HG03095 (cell line): ENCODE data around the gene RPL3.
"Not testable (repeated sequence)": the region's sequence is repeated elsewhere in the genome, so short reads cannot be mapped to it uniquely, and the experiment has no call there.

Source experiments
- ATAC-seq: cut with Tn5 transposase; IDR thresholded peaks from one replicate; pipeline ENCODE4 v1.9.1; 2021; ENCODE audit warnings: moderate library complexity; ENCODE audit not compliant: unreplicated experiment

RPL3 gene

DNA sequence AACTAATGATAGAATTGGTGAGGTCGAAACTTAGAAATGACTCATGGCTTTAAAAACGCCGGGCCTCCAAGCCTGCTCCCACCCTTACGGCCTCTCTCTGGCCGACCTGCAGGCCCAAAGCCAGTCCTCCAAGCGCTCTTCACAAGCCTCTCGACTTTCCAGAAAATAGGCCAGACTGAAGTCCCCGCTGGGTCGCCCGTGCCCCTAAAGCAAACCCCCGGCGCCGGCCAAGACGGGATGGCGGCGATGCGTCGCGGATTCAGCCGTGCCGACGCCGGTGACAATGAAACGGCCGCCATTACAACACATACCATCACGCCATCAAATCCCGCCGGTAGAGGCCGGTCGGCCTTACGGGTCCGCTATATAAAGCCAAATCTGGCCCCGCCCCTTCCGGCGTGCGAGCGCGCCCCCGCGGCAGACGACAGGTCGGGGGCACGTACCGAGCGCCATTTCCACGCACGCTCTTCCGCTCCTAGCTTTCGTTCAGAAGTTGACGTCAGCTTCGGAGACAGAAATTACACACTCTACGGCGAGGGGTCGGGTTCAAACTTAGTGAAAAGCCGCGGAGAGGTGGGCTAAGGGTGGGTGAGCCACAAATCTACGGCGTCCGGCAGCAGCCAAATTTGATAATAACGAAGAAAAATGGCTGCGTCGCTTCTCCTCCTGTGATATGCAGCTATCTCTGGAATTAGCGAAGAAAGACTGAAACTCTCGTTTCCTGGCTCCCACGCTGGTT lies at the start of gene RPL3:
Gene RPL3 (minus strand): TSS at position 340 of the 739 bp plus-strand sequence. CDS start 26 bp downstream, at position 314.
- peak; percentile 64 for ATAC-seq

DNA sequence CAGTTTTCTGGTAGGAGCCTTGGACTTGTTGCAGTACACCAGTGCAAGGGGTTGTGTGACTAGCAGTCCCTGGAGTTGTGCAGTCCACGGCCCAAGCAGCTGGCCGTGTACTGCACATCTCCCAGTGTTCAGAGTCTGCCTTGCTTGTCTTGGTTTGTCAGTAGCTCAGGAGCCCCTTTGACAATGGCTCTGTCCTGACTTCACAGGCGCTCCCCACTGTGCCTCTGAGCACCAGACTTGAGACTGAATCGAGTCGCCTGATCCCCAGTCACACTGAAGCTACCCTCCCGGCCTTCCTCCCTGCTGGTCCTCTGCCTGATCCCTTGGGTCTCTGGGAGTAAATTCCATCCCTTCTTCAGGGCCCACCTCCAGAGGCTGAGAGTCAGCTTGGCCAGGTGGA lies 49.8 kb upstream of the RPL3 start:
- no peak for ATAC-seq

DNA sequence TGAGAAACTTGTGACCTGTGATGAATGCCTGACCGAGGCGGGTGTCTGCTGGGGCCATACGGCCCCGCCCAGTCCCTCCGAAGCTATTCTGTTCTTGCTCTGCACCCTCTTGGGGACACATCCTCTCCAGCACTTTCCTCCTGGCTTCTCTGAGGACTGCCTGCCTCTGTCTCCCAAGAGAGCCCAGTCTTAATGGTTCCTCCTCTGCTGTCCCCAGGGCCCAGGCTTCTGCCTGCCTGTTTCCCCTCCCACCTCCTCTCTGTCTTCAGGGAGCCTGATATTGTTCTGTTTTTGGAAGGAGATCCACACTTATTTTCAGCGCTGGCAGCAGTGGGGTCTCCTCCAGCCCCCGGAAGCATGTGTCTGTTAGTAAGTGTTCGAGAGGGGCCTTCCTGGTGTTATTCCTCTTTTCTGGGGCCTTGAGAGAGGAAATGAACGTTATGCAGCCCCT lies 49.1 kb upstream of the RPL3 start:
- ATAC-seq: no peak

DNA sequence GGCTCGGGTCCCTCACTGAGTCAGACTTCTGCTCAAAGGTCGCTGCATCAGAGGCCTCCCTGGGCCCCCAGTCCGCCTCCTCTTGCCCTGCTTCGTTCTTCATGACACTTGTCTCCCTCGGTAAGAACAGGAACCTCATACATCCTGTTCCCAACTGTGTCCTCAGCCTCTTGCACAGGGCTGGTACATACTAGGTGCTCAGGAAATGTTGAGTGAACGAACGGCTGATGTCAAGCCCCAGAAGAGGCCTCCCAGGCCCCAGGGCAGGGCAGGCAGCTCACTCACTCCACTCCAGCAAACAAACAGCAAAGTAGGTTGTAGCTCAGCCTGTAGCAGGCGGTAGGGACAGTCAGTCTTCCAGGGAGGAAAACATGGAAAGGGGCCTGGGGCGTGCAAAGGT lies 47.6 kb upstream of the RPL3 start:
- no peak for ATAC-seq

DNA sequence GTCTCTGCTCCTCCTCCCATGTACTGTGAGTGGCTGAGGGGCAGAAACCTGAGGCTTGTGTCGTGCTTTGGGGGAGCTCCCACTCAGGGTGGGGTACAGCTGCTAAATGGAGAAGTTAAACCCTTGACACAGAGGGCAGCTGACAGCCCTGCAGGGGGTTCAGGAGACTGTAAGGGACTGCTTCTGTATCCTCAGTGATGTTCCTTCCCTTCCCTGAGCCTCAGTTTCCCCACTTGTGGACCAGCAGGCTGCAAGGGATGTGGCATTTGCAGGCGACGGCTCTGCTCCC lies 46.0 kb upstream of the RPL3 start:
- ATAC-seq: no peak

DNA sequence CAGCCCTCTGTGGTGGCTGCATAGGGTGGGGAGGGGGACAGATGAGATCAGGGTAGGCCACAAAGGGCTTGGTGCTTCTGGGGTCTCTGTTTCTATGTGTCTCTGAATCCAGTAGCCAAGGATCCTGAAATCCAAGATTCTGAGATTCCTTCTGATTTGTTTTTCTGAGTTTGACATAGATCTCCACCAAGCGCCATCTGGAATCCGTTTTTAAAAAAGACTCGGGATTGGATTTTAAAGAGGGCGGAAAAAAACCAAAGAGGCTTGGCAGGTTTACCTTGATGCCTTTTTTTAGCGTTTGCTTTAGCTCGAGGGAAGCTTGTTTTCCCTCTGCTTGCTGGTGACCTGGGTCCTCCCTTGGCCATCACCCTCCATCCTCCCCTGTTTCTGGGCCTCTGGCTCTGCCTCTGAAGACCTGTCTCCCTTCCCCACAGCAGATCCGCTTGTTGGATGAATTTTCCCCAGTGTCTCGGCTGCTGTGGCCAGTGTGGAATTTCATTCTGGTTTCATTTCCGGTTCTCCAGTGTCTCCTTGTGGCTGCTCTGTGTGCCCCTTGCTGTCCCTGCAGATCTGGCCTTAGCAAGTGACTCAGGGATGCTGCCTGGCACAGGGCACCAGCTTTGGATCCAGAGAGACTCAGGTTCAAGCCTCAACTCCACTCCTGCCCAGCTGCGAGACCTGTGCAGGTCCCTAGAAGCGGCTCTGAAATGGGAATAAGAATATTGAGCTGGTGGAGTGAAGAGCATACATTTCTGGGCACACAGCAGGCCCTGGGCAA lies 45.5 kb upstream of the RPL3 start:
- no peak for ATAC-seq

DNA sequence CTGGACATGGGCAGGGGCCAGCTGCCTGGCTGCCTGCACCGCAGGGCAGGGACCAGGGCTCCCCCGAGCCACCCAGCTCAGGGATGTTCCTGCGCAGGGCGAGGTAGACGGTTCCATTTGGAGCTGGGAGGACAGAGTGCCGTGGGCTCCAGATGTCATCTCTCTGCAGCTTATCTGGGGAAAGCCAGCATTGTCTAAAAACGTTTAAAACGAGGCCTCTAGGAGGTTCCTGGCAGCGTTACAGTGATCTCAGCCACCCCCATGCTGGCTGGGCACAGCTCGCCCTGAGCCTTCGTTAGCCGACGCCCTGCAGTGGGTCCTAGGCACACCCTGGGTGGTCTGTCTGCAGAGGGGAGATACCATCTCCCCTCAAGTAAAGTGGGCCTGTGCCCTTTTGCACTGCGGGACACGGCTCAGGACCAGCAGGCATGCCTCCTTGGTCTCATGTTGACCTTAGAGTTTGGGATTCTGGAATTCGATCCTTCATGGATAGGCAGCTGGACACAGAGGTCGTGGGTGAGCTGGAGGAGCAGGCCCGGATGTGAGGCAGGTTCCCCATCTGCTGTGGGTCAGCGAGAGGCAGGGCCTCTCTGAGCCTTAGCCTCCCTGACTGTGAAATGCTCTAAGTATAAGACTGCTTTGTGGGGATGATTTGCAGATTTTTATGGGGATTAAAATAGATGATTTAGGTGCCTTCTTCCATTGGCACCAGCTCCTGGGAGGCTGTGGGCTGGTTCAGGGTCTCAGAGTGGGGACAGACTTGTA lies 44.5 kb upstream of the RPL3 start:
- ATAC-seq: no peak

DNA sequence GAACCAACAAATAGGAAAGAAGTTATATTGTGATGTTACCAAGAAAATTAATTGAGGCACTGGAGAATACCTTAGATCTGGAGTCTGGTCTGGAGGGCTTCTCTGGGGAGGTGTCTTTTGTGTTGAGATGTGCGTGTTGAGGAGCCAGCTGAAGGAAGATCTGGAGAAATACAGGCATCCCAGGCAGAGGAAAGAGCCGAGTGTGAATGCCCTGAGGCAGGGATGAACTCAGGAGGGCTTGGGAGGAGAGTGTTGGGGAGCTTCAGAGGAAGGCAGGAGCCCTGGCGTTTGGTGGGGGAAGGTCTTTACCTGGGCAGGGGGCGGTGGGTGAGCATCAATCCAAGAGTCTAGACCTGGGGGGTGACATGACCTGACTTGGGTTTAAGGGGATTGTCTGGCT lies 43.5 kb upstream of the RPL3 start:
- no peak for ATAC-seq

DNA sequence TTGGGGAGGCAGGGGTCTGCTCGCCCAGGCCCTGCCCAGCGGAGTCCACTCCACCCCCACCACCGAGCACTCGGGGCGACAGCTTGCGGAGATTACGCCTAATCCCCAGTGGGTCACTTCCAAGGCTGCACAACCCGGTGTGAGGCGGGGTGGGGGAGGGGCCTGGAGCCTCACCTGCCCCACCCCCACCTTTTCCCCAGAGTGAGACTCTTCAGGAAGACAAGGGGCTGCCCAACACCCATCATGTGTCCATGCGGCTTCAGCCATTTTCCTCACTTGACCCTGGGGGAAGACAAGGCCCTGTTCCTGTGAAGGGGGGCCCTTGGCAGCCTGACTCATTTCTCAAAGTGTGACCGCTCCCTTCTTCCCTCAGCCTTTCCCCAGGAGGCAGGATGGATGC lies 42.8 kb upstream of the RPL3 start:
- ATAC-seq: no peak

DNA sequence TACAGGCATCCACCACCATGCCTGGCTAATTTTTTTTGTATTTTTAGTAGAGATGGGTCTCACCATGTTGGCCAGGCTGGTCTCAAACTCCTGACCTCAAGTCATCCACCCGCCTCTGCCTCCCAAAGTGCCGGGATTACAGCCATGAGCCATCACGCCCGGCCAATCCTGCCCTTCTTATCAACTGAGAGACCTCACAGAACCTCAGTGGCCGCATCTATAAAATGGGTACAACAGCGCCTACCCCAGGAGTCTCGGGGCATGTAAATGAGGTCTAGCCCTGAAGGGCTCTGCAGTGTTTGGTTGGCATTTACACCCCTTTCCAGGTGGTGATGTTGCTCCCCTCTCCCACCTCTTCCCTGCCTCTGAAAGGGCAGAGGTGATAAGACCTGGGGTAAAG lies 42.1 kb upstream of the RPL3 start:
- ATAC-seq: no peak

DNA sequence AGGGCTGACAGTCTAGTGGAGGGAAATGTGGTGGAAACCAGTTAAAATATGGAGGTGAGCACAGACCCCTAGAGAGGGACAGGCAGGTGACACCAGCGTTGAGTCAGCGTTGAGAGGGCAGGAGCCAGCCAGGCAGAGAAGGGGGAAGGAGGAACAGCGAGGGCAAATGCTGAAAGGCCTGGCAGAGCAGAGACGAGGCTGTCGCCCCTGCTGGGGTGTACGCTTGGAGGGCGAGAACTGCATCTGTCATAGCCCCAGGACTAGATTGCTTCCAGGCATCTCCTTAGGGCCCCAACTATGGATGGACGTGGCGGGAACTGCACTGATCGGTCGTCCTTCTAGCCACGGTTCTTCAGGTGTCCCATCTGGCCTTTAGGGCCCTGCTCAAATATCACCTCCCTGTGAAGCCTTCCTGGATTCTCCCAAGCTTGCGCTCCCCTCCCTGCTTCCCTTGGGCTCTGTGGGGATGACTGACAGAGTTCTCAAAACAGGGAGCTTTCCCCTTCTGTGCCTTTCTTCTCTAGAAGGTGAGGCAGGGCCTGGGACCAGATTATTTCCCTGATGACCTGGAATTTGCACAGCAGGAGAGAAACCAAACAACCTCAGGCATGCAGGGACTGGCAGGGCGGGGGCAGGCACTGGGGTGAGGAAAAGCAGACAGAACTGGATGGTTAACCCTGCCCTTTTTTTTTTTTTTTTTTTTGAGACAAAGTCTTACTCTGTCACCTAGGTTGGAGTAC lies 41.4 kb upstream of the RPL3 start:
- ATAC-seq: no peak

DNA sequence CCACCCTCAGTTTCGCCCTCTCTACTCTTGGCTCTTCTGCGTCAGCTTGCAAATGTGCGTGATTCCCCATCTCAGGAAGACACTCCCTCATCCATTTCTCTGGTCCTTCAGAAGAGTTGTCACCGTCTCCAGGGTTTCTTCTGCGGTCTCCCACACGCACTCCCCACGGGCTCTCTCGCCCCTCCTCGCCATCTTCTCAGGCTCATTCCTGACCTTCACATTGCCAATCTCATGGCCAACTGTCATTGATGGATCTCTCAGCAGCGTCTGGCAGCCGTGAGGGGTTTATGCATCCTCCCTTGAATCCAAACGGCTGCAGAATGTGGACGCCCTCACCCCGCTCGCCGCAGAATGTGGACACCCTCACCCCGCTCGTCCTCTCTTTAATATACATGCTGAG lies 40.8 kb upstream of the RPL3 start:
- no peak for ATAC-seq

DNA sequence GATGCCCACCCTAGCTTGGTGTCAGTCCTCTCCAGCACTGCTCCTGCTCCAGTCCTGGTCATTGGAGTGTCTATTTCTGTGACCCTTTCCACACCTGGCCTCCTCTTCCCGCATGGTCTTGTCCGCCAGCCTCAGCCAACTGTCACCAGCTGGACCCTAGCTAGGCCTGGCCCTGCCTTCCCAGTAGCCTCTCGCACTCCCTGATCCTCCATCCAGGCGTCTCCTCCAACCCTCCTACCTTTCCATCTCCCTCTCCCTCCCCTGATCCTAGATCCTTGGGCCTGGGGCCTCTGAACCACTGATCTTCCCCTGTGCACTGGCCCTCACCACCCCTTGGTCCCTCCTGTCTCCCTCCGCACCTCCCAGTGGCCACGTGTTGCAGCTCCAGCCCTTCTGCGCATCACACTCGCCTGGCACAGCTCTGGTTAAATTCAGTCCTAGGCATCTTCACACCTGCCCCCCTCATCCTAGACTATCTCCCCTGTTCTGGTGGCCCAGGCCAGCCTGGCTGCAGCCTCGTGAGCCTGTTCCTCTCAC lies 40.3 kb upstream of the RPL3 start:
- ATAC-seq: no peak

DNA sequence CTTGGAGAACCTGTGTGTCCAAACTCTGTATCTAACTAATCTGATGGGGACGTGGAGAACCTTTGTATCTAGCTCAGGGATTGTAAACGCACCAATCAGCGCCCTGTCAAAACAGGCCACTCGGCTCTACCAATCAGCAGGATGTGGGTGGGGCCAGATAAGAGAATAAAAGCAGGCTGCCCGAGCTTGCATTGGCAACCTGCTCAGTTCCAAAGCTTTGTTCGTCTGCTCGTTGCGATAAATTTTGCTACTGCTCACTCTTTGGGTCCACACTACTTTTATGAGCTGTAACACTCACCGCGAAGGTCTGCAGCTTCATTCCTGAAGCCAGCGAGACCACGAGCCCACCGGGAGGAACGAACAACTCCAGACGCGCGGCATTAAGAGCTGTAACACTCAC lies 38.8 kb upstream of the RPL3 start:
- ATAC-seq: not testable (repeated sequence)

DNA sequence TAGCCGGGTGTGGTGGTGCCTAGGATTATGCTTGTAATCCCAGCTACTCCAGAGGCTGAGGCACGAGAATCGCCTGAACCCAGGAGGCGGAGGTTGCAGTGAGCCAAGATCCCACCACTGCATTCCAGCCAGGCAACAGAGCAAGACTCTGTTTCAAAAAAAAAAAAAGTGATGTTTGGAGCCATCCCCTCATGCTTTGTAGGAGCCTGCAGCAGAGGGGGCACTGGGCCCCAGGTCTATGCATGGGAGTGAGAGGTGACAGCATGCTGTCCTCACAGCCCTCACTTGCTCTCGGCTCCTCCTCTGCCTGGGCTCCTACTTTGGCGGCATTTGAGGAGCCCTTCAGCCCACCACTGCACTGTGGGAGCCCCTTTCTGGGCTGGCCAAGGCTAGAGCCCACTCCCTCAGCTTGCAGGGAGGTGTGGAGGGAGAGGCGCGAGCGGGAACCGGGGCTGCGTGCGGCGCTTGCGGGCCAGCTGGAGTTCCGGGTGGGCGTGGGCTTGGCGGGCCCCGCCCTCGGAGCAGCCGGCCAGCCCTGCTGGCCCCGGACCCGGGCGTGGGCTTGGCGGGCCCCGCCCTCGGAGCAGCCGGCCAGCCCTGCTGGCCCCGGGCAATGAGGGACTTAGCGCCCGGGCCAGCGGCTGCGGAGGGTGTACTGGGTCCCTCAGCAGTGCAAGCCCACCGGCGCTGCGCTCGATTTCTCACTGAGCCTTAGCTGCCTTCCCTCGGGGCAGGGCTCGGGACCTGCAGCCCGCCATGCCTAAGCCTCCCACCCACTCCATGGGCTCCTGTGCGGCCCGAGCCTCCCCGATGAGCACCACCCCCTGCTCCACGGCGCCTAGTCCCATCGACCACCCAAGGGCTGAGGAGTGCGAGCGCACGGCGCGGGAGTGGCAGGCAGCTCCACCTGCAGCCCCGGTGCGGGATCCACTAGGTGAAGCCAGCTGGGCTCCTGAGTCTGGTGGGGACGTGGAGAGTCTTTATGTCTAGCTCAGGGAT lies 38.0 kb upstream of the RPL3 start:
- not testable (repeated sequence) for ATAC-seq

DNA sequence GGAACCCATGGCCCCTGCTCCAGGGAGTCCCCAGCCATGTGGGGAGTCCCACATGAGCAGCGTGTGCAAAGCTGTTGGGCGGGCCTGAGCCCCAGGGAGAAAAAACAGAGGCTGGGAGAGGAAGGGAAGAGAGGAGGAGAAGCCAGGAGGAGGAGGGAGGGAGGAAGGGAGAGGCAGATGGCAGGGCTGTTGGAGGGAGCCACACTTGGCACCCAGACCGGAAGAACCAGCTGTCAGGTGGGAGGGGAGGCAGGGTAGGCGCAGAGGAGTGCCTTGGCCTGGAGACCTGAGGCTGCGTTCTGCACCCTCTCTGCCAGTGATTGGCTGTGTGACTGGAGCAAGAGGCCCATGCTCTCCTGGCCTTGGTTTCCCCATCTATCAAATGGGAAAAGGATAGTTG lies 37.0 kb upstream of the RPL3 start:
- ATAC-seq: no peak

DNA sequence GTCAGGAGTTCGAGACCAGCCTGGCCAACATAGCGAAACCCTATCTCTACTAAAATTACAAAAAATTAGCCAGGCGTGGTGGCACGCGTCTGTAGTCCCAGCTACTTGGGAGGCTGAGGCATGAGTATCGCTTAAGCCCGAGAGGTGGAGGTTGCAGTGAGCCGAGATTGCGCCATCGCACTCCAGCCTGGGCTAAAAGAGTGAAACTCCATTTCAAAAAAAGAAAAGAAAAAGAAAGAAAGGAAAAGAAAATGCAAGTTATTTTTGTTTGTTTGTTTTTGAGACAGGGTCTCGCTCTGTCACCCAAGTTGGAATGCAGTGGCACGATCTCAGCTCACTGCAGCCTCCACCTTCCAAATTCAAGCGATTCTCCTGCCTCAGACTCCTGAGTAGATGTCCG lies 36.4 kb upstream of the RPL3 start:
- not testable (repeated sequence) for ATAC-seq

DNA sequence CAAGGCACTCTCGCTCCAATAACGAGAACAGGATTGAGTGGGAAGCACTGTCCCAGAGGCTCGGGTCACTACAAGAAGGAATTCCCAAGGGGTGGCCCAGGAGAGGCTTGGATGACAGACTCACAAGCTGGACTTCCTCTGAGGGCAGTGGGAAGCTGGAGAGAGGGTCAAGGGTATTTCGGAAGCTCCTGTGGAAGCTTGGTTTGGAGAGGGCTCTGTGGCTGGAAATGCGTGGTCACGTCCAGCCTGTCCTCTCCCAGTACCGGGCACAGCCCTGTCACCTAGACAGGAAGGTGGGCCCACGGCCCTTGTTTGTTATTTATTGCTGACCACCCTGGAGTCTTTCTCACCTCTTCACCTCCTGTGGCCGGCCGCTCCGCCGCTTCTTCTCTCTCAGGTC lies 35.7 kb upstream of the RPL3 start:
- ATAC-seq: no peak

DNA sequence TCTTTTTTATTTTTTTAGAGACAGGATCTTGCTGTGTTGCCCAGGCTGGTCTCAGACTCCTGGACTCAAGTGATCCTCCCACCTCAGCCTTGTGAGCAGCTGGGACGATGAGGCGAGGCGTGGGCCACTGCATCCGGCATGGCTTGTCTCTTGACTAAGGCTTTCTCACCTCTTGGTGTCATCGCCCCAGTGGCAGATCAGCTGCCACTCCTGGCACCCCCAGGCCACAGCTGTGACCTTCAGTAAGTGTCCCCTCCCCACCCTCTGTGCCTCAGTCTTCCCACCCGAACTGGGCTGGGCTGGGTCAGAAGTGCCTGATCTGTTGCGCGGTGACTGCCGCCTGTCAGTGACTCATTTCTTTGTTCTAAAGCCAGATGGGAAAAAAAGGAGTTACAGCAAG lies 33.9 kb upstream of the RPL3 start:
- no peak for ATAC-seq
